AG09309 (cell line): ENCODE data around the gene PARD6A.

Experiments used
- DNase-seq: peaks from one replicate; pipeline ENCODE4 v3.0.0-alpha.2; 2010; ENCODE audit warnings: low read depth
- H3K4me3 ChIP-seq: 2 replicates; pipeline ENCODE4 v1.5.1; 2011; ENCODE audit warnings: mild to moderate bottlenecking, low read depth, low read length, moderate library complexity; ENCODE audit not compliant: control insufficient read depth
- CTCF ChIP-seq: IDR thresholded peaks from 2 replicates; pipeline ENCODE4 v1.5.1; 2011; ENCODE audit warnings: mild to moderate bottlenecking, low read depth, low read length, inconsistent platforms; ENCODE audit not compliant: insufficient read depth, control insufficient read depth; ENCODE audit errors: missing control alignments

Gene PARD6A

GRCh38 chr16:67657751-67658518 lies 2.8 kb upstream of the PARD6A start:
- no peak for TF ChIP-seq CTCF
- no peak overlapping the region for H3K4me3 ChIP-seq
- DNase-seq = no peak

- peak overlapping the region; percentile 87 for H3K4me3 ChIP-seq
- TF ChIP-seq CTCF = no peak
- DNase-seq = no peak
Observed at GRCh38 chr16:67658849-67659674, 1.7 kb upstream of the PARD6A start.

- no peak for TF ChIP-seq CTCF
- H3K4me3 ChIP-seq = peak within 1 kb of the TSS; percentile 87
- no peak for DNase-seq
Observed at GRCh38 chr16:67659675-67660563, 841 bp upstream of the PARD6A start, which contains the start of gene ACD. Gene ACD (minus strand): TSS chr16:67660260. CDS start chr16:67660220, 40 bp downstream.

GRCh38 chr16:67661101-67661761 lies 471 bp downstream of the PARD6A start:
- TF ChIP-seq CTCF = no peak
- no peak for DNase-seq
- H3K4me3 ChIP-seq = peak overlapping the region; percentile 87

GRCh38 chr16:67661886-67662652 lies 1.3 kb downstream of the PARD6A start:
- no peak for DNase-seq
- H3K4me3 ChIP-seq = no peak overlapping the region
- TF ChIP-seq CTCF = no peak
